GM12872 (cell line): ENCODE results near the gene EIF4B.

Experiments
- TF ChIP-seq, protein P1 (sequence below): IDR thresholded peaks from 3 replicates; pipeline ENCODE4 v1.5.1; 2011; ENCODE audit warnings: low read depth, mild to moderate bottlenecking, low read length, moderate library complexity; ENCODE audit not compliant: insufficient read depth

EIF4B gene, protein sequence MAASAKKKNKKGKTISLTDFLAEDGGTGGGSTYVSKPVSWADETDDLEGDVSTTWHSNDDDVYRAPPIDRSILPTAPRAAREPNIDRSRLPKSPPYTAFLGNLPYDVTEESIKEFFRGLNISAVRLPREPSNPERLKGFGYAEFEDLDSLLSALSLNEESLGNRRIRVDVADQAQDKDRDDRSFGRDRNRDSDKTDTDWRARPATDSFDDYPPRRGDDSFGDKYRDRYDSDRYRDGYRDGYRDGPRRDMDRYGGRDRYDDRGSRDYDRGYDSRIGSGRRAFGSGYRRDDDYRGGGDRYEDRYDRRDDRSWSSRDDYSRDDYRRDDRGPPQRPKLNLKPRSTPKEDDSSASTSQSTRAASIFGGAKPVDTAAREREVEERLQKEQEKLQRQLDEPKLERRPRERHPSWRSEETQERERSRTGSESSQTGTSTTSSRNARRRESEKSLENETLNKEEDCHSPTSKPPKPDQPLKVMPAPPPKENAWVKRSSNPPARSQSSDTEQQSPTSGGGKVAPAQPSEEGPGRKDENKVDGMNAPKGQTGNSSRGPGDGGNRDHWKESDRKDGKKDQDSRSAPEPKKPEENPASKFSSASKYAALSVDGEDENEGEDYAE

DNA sequence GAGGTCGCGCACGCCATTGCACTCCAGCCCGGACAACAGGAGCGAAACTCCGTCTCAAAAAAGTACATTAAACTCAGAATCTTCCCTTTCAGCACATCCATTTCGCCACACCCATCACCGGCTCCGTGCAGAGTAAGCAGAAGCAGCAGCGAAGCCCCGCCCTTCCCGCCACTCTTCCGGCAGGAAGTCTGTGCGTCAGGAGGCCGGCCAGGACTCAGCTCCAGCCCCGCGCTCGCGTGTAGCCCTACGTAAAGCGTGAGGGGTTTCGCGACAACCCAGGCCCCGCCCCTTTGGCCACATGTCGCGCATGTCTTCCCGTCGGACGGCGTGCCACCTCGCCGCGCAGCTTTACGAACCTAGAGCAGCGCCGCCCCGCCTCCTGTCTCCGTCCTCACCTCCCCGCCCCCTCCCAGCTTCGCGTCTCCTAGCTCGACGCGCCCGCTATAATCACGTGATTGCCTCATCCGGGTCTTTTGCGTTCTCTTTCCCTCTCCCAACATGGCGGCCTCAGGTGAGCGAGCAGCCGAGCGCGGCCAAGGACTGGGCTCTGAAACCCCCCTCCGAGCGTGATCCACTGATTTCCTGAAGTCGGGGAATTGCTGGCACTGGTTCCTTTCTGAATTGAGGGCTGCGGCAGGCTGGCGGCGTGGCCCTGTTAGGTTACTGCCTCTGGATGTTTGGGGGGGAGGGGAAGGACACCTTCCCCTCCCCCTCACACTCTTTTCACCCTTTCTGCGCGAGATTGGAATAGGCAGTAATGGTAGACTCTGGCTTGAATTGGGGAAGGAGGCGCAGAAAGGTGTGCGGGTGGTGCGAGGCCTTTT is at the start of gene EIF4B:
TSS of gene EIF4B (plus strand) at position 471 of the 824 bp plus-strand sequence. CDS start at position 499, 28 bp downstream.
- TF ChIP-seq, protein P1, sequence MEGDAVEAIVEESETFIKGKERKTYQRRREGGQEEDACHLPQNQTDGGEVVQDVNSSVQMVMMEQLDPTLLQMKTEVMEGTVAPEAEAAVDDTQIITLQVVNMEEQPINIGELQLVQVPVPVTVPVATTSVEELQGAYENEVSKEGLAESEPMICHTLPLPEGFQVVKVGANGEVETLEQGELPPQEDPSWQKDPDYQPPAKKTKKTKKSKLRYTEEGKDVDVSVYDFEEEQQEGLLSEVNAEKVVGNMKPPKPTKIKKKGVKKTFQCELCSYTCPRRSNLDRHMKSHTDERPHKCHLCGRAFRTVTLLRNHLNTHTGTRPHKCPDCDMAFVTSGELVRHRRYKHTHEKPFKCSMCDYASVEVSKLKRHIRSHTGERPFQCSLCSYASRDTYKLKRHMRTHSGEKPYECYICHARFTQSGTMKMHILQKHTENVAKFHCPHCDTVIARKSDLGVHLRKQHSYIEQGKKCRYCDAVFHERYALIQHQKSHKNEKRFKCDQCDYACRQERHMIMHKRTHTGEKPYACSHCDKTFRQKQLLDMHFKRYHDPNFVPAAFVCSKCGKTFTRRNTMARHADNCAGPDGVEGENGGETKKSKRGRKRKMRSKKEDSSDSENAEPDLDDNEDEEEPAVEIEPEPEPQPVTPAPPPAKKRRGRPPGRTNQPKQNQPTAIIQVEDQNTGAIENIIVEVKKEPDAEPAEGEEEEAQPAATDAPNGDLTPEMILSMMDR: no peak

DNA sequence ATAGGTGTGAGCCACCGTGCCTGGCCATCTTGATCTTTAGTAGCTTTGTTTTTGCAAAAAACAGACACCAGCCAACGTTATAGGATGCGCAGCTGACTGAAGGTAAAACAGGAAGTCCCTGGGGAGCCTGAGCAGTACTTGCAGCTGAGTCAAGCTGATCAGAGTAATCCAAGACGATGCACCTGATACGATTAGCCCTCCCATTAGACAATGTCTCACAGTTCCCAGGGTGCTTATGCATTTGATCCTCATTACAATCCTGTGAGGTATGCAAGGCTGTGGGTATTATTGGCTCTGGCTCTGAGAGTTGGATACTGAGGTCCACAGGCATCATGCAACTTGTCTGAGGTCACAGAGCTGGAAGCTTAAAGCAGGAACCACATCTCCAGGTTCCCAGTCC is 49.3 kb upstream of the EIF4B start:
- TF ChIP-seq, protein P1: no peak

- TF ChIP-seq, protein P1: no peak
These were observed 41.5 kb upstream of the EIF4B start for GRCh38 chr12:52964556-52965336.

DNA sequence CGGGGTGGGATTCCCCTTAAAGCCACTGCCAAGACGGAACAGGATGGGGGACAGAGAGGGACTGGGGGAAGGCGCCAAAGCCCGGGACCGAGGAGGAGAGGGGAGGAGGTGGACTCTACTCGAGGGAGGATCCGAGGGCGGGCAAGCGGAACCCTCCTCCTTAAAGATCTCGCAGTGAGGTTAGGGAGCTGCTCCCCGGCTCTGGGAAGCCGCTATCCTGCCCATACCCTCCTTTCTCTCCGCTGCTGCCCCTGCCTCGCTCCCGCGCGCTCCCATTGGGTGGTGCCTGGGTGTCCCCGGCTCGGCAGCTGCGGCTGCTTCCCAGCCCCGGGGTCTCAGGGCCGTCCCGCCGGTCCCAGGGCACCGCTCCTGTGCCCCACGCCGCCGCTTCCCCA is 40.9 kb upstream of the EIF4B start:
- TF ChIP-seq, protein P1: no peak

GRCh38 chr12:52969166-52969795 is 37.0 kb upstream of the EIF4B start:
- TF ChIP-seq, protein P1: no peak

DNA sequence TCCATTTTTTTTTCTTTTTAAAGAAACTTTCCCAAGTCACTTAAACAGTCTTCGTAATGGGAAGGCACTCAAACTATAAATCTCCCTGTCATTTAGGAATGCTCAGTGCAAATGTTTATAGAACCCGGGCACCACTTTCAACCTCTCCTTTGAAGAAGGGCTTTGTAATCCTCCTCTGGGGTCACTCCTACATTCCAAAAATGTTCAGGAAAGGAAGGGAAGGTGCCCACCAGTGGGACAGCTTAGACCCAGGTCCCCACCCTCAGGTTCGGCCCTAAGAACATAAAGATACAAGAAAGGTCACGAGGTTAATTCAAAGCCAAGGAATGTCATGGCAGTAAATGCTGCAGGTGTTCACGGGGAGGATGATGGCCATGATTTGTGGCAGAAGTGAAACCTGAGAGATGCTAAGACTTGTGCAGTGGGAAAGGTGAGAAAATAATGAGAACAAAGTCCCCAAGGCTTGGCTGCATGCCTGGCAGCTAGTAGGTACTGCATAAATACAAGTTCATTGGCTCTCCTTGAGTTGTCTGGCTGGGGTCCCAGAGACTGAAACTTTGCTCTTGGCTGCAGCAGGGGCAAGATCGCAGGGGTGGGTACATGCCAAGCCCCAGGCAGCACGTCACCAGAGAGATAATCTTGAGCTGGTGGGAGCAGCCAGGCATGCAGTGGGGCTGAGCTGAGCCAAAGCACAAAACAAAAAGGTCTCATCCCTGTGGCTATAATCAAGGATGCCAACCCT is 36.3 kb upstream of the EIF4B start:
- TF ChIP-seq, protein P1: no peak
